Measurements from ENCODE around the gene C1QTNF2. TPM values are rescaled to one million over a fixed set of nuclear protein-coding genes. Genes with fewer than 3 reads are reported as not detected.

The C1QTNF2 gene
- total and polyA plus RNA-seq, 4 donors = 0.17 to 0.37 (median 0.23) TPM

DNA sequence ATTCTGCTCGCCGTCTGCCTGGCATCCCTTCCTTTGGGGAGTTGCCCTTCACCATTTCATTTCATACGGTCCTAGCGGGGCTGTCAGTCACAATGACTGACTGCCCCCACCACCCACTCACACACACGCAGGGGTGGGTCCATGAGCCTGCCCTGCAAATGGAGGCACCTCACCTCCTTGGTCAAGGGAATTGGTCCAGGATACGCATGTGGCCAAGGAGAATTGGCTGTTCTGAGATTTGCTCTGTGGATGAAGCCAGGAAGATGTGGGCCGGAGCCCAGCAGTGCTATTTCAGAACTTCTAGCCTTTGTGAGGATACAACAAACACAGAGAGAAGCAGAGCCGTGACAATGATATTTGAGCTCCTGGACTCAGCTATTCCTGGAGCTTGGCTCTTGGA, 17.0 kb downstream of the C1QTNF2 start:
- H3K36me3 ChIP-seq (ENCODE audit: control insufficient read depth in 4 of 4, insufficient read depth in 3 of 4, low read depth in 1 of 4, low read length in 3 of 4) = no peaks in the 10 kb centered on the region
- no peaks in the 10 kb centered on the region for H3K4me1 ChIP-seq (ENCODE audit: control insufficient read depth in 4 of 4, insufficient read depth in 4 of 4, low read length in 3 of 4)
- no peak for TF ChIP-seq EGR1 (IDR thresholded peaks at IDR 0.05; ENCODE audit: low read depth in 2 of 2)
- TF ChIP-seq NR2F2 (IDR thresholded peaks at IDR 0.05) = no peak
- TF ChIP-seq RXRA (IDR thresholded peaks at IDR 0.05) = no peak
- TF ChIP-seq FOXA1 (IDR thresholded peaks at IDR 0.05) = no peak
- TF ChIP-seq SP1 (IDR thresholded peaks at IDR 0.05) = no peak
- TF ChIP-seq YY1 (IDR thresholded peaks at IDR 0.05) = no peak
- TF ChIP-seq, protein P1, sequence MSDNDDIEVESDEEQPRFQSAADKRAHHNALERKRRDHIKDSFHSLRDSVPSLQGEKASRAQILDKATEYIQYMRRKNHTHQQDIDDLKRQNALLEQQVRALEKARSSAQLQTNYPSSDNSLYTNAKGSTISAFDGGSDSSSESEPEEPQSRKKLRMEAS (IDR thresholded peaks at IDR 0.05) = no peak
- TF ChIP-seq, protein P2, sequence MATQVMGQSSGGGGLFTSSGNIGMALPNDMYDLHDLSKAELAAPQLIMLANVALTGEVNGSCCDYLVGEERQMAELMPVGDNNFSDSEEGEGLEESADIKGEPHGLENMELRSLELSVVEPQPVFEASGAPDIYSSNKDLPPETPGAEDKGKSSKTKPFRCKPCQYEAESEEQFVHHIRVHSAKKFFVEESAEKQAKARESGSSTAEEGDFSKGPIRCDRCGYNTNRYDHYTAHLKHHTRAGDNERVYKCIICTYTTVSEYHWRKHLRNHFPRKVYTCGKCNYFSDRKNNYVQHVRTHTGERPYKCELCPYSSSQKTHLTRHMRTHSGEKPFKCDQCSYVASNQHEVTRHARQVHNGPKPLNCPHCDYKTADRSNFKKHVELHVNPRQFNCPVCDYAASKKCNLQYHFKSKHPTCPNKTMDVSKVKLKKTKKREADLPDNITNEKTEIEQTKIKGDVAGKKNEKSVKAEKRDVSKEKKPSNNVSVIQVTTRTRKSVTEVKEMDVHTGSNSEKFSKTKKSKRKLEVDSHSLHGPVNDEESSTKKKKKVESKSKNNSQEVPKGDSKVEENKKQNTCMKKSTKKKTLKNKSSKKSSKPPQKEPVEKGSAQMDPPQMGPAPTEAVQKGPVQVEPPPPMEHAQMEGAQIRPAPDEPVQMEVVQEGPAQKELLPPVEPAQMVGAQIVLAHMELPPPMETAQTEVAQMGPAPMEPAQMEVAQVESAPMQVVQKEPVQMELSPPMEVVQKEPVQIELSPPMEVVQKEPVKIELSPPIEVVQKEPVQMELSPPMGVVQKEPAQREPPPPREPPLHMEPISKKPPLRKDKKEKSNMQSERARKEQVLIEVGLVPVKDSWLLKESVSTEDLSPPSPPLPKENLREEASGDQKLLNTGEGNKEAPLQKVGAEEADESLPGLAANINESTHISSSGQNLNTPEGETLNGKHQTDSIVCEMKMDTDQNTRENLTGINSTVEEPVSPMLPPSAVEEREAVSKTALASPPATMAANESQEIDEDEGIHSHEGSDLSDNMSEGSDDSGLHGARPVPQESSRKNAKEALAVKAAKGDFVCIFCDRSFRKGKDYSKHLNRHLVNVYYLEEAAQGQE (IDR thresholded peaks at IDR 0.05) = no peak
- no peak for TF ChIP-seq GABPA (IDR thresholded peaks at IDR 0.05 in 1 of 2, conservative IDR thresholded peaks at IDR 0.05 in 1 of 2)
- TF ChIP-seq, protein P3, sequence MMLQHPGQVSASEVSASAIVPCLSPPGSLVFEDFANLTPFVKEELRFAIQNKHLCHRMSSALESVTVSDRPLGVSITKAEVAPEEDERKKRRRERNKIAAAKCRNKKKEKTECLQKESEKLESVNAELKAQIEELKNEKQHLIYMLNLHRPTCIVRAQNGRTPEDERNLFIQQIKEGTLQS (IDR thresholded peaks at IDR 0.05) = no peak
- TF ChIP-seq HNF4G (IDR thresholded peaks at IDR 0.05) = no peak
- DNase-seq (ENCODE audit: low spot score) = no peak
- 93% methylated on average over 8 of the region's 8 CpGs for WGBS
- no peaks in the 10 kb centered on the region for H3K9me3 ChIP-seq (ENCODE audit: control insufficient read depth in 4 of 4, low read length in 3 of 4)
- H3K9ac ChIP-seq (ENCODE audit: low read depth in 1 of 2, low read length in 2 of 2) = no peak overlapping the region
- peaks cover 0 to 4% (median 0%) of the 10 kb centered on the region in 4 donors for H3K27me3 ChIP-seq (ENCODE audit: control insufficient read depth in 4 of 4, insufficient read depth in 4 of 4, low read length in 3 of 4)
- no peak overlapping the region for H3K4me3 ChIP-seq (ENCODE audit: low read depth in 1 of 3, low read length in 3 of 3)
- H3K27ac ChIP-seq (ENCODE audit: low read depth in 1 of 2, low read length in 2 of 2) = no peak overlapping the region

DNA sequence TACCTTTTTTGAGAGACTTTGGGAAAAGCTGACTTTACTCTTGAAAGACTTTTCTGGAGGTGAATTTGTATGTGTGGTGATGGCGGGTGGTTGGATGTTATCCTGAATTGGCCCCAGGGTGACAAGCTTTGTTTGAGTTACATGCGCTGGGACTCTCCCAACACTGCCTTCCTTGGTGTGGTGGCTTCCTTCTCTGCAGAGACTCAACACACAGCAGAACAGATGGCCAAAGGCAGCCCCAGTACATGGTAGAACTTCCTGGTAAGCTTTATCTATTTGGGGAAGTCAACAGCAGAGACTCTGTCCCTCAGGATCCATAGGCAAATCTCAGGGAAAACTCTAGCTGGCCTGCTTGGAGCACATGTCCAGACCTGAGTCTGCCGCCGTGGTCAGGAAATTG, 18.1 kb downstream of the C1QTNF2 start:
- no peaks in the 10 kb centered on the region for H3K9me3 ChIP-seq (ENCODE audit: control insufficient read depth in 4 of 4, low read length in 3 of 4)
- 94% methylated on average over 4 of the region's 4 CpGs for WGBS
- H3K27me3 ChIP-seq (ENCODE audit: control insufficient read depth in 4 of 4, insufficient read depth in 4 of 4, low read length in 3 of 4) = peaks cover 0 to 4% (median 0%) of the 10 kb centered on the region in 4 donors
- H3K4me3 ChIP-seq (ENCODE audit: low read depth in 1 of 3, low read length in 3 of 3) = no peak overlapping the region
- DNase-seq (ENCODE audit: low spot score) = no peak
- H3K27ac ChIP-seq (ENCODE audit: low read depth in 1 of 2, low read length in 2 of 2) = no peak overlapping the region
- TF ChIP-seq, protein P1 (IDR thresholded peaks at IDR 0.05) = no peak
- no peak for TF ChIP-seq RAD21 (IDR thresholded peaks at IDR 0.05)
- TF ChIP-seq NR2F2 (IDR thresholded peaks at IDR 0.05) = no peak
- no peak for TF ChIP-seq SP1 (IDR thresholded peaks at IDR 0.05)
- TF ChIP-seq GABPA (IDR thresholded peaks at IDR 0.05 in 1 of 2, conservative IDR thresholded peaks at IDR 0.05 in 1 of 2) = no peak
- no peak for TF ChIP-seq EGR1 (IDR thresholded peaks at IDR 0.05; ENCODE audit: low read depth in 2 of 2)
- no peak for TF ChIP-seq RXRA (IDR thresholded peaks at IDR 0.05)
- TF ChIP-seq, protein P4, sequence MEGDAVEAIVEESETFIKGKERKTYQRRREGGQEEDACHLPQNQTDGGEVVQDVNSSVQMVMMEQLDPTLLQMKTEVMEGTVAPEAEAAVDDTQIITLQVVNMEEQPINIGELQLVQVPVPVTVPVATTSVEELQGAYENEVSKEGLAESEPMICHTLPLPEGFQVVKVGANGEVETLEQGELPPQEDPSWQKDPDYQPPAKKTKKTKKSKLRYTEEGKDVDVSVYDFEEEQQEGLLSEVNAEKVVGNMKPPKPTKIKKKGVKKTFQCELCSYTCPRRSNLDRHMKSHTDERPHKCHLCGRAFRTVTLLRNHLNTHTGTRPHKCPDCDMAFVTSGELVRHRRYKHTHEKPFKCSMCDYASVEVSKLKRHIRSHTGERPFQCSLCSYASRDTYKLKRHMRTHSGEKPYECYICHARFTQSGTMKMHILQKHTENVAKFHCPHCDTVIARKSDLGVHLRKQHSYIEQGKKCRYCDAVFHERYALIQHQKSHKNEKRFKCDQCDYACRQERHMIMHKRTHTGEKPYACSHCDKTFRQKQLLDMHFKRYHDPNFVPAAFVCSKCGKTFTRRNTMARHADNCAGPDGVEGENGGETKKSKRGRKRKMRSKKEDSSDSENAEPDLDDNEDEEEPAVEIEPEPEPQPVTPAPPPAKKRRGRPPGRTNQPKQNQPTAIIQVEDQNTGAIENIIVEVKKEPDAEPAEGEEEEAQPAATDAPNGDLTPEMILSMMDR (IDR thresholded peaks at IDR 0.05; ENCODE audit: low read depth, low read length, missing input control) = no peak
- TF ChIP-seq HNF4G (IDR thresholded peaks at IDR 0.05) = no peak
- TF ChIP-seq, protein P5, sequence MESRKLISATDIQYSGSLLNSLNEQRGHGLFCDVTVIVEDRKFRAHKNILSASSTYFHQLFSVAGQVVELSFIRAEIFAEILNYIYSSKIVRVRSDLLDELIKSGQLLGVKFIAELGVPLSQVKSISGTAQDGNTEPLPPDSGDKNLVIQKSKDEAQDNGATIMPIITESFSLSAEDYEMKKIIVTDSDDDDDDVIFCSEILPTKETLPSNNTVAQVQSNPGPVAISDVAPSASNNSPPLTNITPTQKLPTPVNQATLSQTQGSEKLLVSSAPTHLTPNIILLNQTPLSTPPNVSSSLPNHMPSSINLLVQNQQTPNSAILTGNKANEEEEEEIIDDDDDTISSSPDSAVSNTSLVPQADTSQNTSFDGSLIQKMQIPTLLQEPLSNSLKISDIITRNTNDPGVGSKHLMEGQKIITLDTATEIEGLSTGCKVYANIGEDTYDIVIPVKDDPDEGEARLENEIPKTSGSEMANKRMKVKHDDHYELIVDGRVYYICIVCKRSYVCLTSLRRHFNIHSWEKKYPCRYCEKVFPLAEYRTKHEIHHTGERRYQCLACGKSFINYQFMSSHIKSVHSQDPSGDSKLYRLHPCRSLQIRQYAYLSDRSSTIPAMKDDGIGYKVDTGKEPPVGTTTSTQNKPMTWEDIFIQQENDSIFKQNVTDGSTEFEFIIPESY (IDR thresholded peaks at IDR 0.05) = no peak
- no peak for TF ChIP-seq FOXA1 (IDR thresholded peaks at IDR 0.05)
- TF ChIP-seq, protein P3 (IDR thresholded peaks at IDR 0.05) = no peak
- H3K4me1 ChIP-seq (ENCODE audit: control insufficient read depth in 4 of 4, insufficient read depth in 4 of 4, low read length in 3 of 4) = no peaks in the 10 kb centered on the region
- H3K9ac ChIP-seq (ENCODE audit: low read depth in 1 of 2, low read length in 2 of 2) = no peak overlapping the region
- no peaks in the 10 kb centered on the region for H3K36me3 ChIP-seq (ENCODE audit: control insufficient read depth in 4 of 4, insufficient read depth in 3 of 4, low read depth in 1 of 4, low read length in 3 of 4)
